ENCODE results near the gene TBCCD1.
"Not testable (repeated sequence)": the region's sequence is repeated elsewhere in the genome, so short reads cannot be mapped to it uniquely, and the experiment has no call there.

Gene TBCCD1

GRCh38 chr3:186552408-186553031 lies 14.6 kb downstream of the TBCCD1 start:
- DNase-seq (ENCODE audit: low read depth in 2 of 2): no peak

DNA sequence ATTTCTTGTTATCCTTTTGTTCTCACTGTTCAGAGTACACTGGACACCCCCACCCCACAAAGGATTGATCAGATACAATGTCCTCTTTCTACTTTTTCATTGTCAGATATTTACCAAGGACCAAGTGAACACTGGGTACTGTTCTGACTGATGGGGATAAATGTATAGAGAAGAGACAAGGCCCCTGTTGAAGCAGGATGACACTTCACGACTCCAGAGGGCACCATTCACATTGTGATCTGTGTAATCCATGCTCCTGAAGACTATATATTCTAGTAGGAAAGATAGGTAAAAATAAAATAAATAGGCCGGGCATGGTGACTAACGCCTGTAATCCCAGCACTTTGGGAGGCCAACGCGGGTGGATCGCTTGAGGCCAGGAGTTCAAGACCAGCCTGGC lies 15.8 kb downstream of the TBCCD1 start:
- no peak for DNase-seq (ENCODE audit: low read depth in 2 of 2)

DNA sequence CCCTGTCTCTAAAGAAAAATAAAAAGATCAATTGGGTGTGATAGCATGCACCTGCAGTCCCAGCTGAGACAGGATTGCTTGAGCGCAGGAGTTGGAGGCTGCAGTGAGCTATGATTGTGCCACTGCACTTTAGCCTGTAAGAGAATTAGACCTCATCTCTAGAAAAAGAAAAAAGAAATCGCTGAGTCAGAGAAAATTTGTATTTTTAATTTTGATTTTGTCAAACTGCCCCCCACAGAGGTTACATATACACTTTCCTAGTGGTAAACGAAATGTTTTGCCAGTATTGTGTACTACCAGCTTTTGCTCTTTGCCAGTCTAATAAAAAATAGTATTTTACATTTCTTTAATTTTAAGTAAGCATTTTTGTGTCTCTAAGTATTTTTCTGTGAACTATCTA lies 17.6 kb downstream of the TBCCD1 start:
- DNase-seq (ENCODE audit: low read depth in 2 of 2): no peak

GRCh38 chr3:186544281-186544680 lies 22.9 kb downstream of the TBCCD1 start, which contains the start of gene CRYGS:
TSS of gene CRYGS (minus strand) at chr3:186544380. CDS start at chr3:186544326, 54 bp downstream.
- no peak for DNase-seq (ENCODE audit: low read depth in 2 of 2)

DNA sequence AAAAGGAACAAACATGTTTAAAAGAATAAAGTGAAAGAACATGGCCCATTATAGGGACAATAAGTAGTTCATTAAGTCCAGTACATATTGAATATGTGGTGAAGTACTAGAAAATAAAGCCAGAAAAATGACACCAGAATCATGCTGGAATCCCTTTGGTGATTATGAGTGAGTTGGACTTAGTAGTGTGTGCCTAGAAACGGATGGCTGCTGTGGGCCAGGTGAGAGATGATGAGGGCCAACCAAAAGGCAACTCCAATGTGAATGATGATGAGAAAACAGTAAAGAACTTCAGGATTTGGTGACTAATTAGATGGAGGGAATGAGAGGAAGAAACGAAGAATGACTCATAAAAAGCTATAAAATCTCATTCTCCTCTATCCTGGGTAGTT lies 26.3 kb downstream of the TBCCD1 start:
- DNase-seq (ENCODE audit: low read depth in 2 of 2): peak in 1 of 2 experiments; percentile 4

DNA sequence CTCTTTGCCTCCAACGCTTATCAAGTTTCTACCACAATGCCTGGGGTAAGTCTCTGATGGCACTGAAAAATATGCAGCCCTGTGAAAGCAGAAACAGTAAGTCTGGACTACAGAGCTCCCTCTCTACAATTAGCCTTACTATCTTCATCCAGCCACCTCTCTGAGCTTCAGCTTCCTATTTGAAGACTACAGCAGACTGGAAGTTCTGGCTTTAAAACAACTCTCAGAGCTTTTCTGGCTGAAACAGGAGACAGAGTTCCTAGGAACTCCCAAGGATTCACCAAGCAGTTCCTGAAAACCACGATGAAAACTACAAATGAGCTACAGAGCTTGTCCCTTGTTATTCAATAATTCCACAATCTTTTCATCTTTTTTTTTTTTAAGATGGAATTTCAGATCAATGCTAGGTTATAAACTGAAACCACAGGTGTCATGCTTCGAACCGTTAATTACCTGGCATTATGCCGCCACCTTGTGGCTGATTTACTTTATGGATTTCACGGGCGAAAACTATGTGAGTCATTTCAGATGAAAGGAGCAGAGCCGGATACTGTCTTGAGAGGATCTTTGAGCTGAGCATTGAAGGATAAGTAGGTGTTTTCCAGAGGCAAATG lies 26.8 kb downstream of the TBCCD1 start:
- peak; percentile 51 to 55 for DNase-seq (ENCODE audit: low read depth in 2 of 2)

GRCh38 chr3:186538779-186539178 lies 28.4 kb downstream of the TBCCD1 start:
- DNase-seq (ENCODE audit: low read depth in 2 of 2): no peak

- DNase-seq (ENCODE audit: low read depth in 2 of 2): no peak
Measured at GRCh38 chr3:186536883-186537844, 30.0 kb downstream of the TBCCD1 start.

GRCh38 chr3:186534113-186534669 lies 32.9 kb downstream of the TBCCD1 start:
- DNase-seq (ENCODE audit: low read depth in 2 of 2): no peak

DNA sequence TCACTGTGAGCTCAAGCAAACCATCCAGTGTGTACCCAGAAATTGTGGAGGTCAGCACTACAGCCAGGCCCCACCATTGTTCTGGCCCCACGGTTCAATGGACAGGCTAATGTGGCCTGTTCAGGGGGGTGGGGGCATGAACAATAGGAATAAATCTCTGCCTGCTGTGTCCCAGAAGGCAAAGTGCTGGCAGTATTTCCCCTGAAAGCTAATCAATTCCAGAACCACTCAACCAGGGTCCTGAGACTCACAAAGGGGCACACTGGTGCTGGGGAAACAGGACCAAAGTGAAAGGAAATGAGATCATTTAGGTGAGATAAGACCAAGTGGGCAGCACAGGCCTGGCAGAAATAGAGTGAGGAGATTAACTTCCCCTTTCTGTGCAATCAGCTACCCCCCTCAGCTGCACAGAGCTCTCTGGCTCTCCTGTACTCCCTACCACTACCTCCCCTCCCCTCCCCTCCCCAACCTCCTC lies 34.5 kb downstream of the TBCCD1 start:
- DNase-seq (ENCODE audit: low read depth in 2 of 2): no peak

DNA sequence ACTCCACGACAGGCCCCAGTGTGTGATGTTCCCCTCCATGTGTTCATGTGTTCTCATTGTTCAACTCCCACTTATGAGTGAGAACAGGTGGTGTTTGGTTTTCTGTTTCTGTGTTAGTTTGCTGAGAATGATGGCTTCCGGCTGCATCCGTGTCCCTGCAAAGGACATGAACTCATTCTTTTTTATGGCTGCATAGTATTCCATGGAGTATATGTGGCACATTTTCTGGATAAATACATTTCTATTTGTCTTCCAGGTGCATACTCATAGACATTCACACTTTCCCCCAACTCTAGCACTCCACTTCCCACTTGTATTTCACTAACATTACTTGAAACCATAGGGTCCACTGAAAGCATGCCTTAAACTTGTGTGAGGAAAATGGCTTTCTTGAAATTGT lies 35.4 kb downstream of the TBCCD1 start:
- not testable (repeated sequence) for DNase-seq (ENCODE audit: low read depth in 2 of 2)

DNA sequence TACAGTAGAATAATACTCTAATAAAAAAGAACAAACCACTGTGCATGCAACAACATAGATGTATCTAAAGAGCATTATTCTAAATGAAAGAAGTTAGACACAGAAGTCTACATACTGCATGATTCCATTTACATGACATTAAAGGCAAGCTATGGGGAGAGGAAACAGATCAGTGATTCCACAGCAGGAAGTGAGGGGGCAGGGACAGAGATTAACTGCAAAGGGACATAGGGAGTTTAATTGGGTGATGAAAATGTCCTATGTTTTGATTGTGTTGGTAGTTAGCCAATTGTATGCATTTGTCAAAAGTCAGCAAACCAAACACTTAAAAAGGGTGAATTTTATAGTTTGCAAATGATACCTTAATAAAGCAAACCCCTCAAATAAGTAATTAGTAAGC lies 36.7 kb downstream of the TBCCD1 start:
- no peak for DNase-seq (ENCODE audit: low read depth in 2 of 2)

DNA sequence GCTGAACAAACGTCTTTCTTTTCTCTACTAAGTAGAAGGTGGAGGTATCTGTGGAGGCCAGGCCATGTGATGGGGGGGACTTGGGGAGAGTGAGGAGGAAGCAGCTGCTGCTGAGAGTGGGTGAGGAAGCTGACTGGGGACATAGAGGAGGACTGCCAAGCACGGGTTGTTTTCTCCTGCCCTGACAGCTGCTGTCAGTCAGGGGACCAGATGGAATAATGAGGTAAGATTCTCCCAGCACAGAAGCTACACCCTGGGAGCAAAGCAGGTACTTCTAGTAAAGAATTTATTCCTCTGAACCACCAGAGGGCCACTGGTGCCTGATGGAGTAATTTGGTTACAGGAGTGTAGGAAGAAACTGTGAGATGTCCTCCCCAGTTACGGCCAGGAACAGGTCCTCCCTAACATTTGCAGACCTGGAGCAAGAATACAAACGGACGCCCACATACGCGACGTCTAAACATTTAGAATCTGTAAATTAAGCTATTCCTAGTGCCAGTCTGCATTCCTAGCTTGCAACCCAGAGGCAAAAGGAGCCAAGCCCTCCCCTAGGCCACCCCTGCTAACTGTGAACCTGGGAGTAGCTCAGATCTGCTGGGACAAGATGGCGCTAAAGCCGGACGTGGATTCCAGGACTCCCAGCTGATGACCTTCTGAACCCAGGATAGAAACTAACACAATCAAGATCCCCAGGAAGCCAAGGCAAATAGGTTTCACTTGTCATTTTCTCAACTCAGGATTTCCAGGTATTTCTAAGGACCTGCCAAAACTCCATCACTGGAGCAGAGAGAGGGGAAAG lies 37.7 kb downstream of the TBCCD1 start:
- no peak for DNase-seq (ENCODE audit: low read depth in 2 of 2)

DNA sequence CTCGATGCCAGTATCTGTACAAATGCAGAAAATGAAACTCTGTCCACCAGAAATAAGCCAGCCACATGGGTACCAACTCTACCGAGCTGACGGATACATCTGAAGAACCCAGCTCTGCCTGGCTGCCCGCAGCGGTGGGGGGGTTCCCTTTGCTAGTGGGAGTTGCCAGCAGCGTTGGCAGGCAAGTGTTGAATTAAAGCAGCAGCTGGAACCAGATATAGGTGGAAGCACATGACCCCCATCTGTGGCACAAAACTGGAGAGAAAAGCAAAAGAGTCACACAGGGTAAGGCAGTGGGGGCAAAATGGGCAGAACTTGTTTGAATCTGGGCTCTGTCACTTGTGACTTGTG lies 40.9 kb downstream of the TBCCD1 start:
- no peak for DNase-seq (ENCODE audit: low read depth in 2 of 2)

DNA sequence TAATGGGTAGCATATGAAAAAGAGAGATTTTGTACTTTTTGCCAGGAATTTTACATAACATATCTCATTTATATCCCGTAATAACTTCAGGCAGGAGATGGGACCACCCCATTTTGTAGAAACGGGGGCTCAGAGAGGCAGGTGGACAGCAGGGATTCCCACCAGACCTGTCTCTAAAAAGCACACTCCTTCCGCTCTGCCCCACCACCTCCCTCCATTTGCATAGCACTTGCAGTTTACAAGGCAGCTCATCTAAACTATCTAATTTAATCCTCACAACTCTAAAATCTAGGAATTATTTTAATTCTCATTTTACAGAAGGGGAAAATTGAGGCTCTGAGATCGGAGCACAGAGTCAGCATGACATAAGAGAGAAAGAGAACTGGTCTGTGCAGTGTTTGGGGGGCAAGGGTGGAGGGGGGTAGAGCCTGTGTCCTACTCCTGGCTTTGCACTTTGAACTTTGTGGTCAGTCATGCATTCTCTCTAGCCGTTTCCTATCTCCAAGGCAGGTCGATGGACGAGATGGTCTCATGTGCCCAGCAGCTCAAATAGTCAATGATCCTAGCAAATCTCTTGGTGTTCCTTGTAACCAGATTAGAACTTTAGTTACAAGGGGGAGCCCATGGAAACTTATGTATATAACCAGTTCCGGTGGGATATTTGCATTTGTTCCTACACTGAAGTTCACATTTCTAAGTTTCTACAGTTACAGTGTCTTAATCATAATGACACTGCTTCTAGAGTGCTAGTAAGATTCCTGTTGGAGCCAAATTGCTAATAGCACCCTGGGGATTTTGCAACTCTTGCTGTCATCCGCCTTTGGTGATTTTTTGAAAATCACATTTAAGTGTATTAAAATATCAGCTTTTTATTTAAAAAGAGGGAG lies 41.5 kb downstream of the TBCCD1 start:
- no peak for DNase-seq (ENCODE audit: low read depth in 2 of 2)

DNA sequence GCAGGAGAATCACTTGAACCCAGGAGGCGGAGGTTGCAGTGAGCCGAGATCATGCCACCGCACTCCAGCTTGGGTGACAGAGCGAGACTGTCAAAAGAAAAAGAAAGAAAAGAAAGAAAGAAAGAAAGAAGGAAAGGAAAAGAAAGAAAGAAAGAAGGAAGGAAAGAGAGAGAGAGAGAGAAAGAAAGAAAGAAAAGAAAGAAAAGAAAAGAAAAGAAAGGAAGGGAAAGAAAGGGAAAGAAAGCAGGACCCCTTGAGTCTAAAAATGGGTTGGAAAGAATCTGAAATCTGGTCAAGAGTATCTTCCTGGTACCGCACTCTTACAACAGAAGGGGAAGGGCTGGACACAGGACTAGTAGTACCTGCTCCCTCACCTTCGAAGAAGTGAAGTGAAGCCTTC lies 42.5 kb downstream of the TBCCD1 start:
- DNase-seq (ENCODE audit: low read depth in 2 of 2): no peak

- DNase-seq (ENCODE audit: low read depth in 2 of 2): no peak
Measured at GRCh38 chr3:186523434-186523833, 43.7 kb downstream of the TBCCD1 start.

- no peak for DNase-seq (ENCODE audit: low read depth in 2 of 2)
Measured at GRCh38 chr3:186523022-186523421, 44.1 kb downstream of the TBCCD1 start.

GRCh38 chr3:186520957-186521842 lies 45.9 kb downstream of the TBCCD1 start:
- DNase-seq (ENCODE audit: low read depth in 2 of 2): no peak
